EL (cell line): ENCODE results near the gene ZNF579.

Experiments used
- DNase-seq: peaks from one replicate; pipeline ENCODE4 v3.0.0-alpha.2; 2016

ZNF579 gene

GRCh38 chr19:55611300-55611982, 30.8 kb upstream of the ZNF579 start:
- no peak for DNase-seq

GRCh38 chr19:55609326-55609725, 28.7 kb upstream of the ZNF579 start:
- DNase-seq: no peak

GRCh38 chr19:55606817-55607216, 26.2 kb upstream of the ZNF579 start:
- DNase-seq: no peak

- DNase-seq: no peak
Observed at GRCh38 chr19:55606471-55606787, 25.8 kb upstream of the ZNF579 start.

- peak; percentile 88 for DNase-seq
Observed at GRCh38 chr19:55605637-55606470, 25.2 kb upstream of the ZNF579 start, which contains the start of gene ZNF865. Gene ZNF865, plus strand, starts transcription at chr19:55605647. Its CDS starts 7,972 bp downstream, at chr19:55613619.

GRCh38 chr19:55605207-55605636, 24.6 kb upstream of the ZNF579 start:
- DNase-seq: peak; percentile 99

- no peak for DNase-seq
Observed at GRCh38 chr19:55603581-55604292, 23.1 kb upstream of the ZNF579 start.

- DNase-seq: no peak
Observed at GRCh38 chr19:55603115-55603514, 22.5 kb upstream of the ZNF579 start.

- no peak for DNase-seq
Observed at GRCh38 chr19:55602104-55603001, 21.7 kb upstream of the ZNF579 start.

GRCh38 chr19:55601084-55601483, 20.4 kb upstream of the ZNF579 start:
- no peak for DNase-seq

- no peak for DNase-seq
Observed at GRCh38 chr19:55600662-55601028, 20.0 kb upstream of the ZNF579 start.

GRCh38 chr19:55599842-55600661, 19.4 kb upstream of the ZNF579 start, which contains the start of gene ZNF524:
Gene ZNF524, plus strand, starts transcription at chr19:55600288. Its CDS starts 1,825 bp downstream, at chr19:55602113.
- DNase-seq: peak; percentile 90

GRCh38 chr19:55599468-55599841, 18.8 kb upstream of the ZNF579 start, which contains the start of gene FIZ1:
Gene FIZ1, minus strand, starts transcription at chr19:55599517. Its CDS starts 1,652 bp downstream, at chr19:55597865.
- DNase-seq: peak; percentile 99

- peak; percentile 97 for DNase-seq
Observed at GRCh38 chr19:55598719-55599467, 18.2 kb upstream of the ZNF579 start.

- no peak for DNase-seq
Observed at GRCh38 chr19:55598034-55598433, 17.4 kb upstream of the ZNF579 start.

- no peak for DNase-seq
Observed at GRCh38 chr19:55597501-55597921, 16.9 kb upstream of the ZNF579 start.

- DNase-seq: no peak
Observed at GRCh38 chr19:55596304-55596703, 15.7 kb upstream of the ZNF579 start.

GRCh38 chr19:55594996-55595545, 14.4 kb upstream of the ZNF579 start:
- DNase-seq: no peak

GRCh38 chr19:55593096-55593772, 12.6 kb upstream of the ZNF579 start:
- DNase-seq: no peak
